NCI-H2196 (cell line): ENCODE measurements around the gene OSTN.
"Not testable (repeated sequence)": the region's sequence is repeated elsewhere in the genome, so short reads cannot be mapped to it uniquely, and the experiment has no call there.

Experiments
- DNase-seq: peaks from one replicate; lab custom pipeline; 2025; ENCODE audit not compliant: unreplicated experiment; lab: John Stamatoyannopoulos, UW

OSTN gene, protein sequence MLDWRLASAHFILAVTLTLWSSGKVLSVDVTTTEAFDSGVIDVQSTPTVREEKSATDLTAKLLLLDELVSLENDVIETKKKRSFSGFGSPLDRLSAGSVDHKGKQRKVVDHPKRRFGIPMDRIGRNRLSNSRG

GRCh38 chr3:191198932-191199331, at the start of gene OSTN:
Gene OSTN, plus strand, starts transcription at chr3:191199241. Its CDS starts 13,292 bp downstream, at chr3:191212533.
- no peak for DNase-seq

DNA sequence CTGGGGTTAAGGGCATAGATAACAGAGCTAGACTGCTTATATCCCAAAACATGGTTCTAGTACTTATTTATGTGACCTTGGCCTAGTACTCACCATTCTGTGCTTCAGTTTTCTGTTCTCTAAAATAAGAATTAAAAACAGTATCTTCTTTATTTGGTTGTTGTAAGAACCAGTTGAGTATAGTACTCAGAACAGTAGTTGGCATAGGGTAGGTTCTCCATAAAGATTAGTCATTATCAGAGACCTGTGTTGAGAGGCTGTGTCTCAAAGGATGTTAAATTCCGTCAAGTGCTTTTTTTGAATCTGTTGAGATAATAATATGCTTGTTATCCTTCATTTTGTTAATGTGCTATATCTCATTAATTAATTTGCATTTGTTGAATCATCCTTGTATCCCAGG, 47.4 kb upstream of the OSTN start:
- DNase-seq, result no peak

DNA sequence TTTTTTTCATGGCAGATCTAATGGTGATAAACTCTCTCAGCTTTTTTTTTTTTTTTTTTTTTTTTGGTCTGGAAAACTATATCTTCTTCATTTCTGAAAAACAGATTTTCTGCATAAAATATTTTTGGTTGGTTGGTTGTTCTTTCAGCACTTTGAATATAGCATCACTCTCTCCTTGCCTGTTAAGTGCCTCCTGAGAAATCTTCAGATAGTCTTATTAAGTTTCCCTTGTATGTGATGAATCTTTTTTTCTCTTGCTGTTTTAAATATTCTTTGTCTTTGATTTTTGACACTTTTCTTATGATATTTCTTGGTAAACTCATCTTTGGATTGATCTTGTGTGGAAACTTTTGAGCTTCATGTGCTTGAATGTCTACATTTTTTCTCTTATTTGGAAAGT, 44.2 kb upstream of the OSTN start:
- DNase-seq, result no peak

- no peak for DNase-seq
Observed at GRCh38 chr3:191158247-191158646, 40.8 kb upstream of the OSTN start.

GRCh38 chr3:191158815-191159214, 40.2 kb upstream of the OSTN start:
- no peak for DNase-seq

DNA sequence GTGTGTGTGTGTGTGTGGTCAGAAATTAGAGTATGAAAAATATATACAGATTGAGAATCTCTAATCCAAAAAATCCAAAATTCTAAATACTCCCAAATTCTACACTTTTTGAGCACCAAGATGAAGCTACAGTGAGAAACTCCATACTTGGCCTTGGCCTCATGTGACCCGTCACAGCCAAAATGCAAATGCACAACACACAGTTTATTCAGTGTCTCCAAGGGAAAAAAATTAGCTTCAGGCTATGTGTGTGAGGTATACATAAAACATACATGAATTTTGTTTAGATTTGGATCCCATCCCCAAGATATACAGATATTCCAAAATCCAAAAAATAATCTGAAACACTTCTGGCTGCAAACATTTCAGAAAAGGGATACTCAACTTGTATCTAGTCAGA, 33.2 kb upstream of the OSTN start:
- DNase-seq, result no peak

- no peak for DNase-seq
Observed at GRCh38 chr3:191166368-191166767, 32.7 kb upstream of the OSTN start.

- DNase-seq, result no peak
Observed at GRCh38 chr3:191169566-191169965, 29.5 kb upstream of the OSTN start.

- no peak for DNase-seq
Observed at GRCh38 chr3:191170097-191170496, 28.9 kb upstream of the OSTN start.

- no peak for DNase-seq
Observed at GRCh38 chr3:191175102-191175501, 23.9 kb upstream of the OSTN start.

DNA sequence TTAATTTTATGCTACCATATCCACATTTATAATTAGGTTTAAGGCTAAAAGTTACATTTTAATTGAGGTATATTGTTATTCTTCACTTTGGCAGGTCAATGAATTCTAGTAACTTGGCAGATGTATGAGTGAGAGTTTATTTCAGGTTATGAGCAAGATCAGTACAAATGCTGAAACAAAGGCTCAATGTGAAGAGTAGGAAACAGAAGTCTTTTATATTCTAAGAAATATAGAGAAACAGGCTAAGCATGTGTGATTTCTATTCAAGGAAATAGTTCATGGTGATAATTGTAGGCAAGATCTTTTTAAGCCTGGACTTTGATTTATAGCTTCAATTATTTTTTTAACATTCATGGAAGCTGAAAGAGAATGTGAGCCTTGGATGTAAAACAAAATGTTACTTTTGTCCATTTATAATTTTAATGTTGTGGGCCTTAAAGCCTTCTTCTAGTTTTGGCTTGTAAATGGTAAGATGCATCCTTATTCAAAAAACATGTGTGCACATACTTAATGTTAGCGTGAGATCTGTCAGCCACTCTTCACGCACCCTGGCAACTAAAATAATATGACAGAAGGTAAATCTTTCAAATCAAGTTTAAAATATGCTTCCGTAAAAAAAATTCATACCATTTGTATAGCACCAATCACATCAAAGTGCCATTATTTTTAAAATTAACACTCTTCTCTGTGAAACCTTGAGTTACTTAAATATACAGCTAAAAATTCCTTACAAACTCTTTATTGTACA, 22.8 kb upstream of the OSTN start:
- no peak for DNase-seq

DNA sequence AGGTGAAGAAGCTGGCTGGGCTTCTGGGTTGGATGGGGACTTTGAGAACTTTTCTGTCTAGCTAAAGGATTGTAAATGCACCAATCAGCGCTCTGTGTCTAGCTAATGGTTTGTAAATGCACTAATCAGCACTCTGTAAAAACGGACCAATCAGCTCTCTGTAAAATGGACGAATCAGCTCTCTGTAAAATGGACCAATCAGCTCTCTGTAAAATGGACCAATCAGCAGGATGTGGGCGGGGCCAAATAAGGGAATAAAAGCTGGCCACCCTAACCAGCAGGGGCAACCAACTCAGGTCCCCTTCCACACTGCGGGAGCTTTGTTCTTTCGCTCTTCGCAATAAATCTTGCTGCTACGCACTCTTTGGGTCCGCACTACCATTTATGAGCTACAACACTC, 13.7 kb upstream of the OSTN start:
- not testable (repeated sequence) for DNase-seq

GRCh38 chr3:191188246-191188645, 10.8 kb upstream of the OSTN start:
- not testable (repeated sequence) for DNase-seq

DNA sequence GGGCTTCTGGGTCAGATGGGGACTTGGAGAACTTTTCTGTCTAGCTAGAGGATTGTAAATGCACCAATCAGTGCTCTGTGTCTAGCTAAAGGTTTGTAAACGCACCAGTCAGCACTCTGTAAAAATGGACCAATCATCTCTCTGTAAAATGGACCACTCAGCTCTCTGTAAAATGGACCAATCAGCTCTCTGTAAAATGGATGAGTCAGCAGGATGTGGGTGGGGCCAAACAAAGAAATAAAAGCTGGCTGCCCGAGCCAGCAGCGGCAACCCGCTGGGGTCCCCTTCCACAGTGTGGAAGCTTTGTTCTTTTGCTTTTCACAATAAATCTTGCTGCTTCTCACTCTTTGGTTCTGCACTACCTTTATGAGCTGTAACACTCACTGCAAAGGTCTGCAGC, 6.8 kb upstream of the OSTN start:
- not testable (repeated sequence) for DNase-seq

- no peak for DNase-seq
Observed at GRCh38 chr3:191192941-191193340, 6.1 kb upstream of the OSTN start.

- no peak for DNase-seq
Observed at GRCh38 chr3:191197761-191198306, 1.2 kb upstream of the OSTN start.

DNA sequence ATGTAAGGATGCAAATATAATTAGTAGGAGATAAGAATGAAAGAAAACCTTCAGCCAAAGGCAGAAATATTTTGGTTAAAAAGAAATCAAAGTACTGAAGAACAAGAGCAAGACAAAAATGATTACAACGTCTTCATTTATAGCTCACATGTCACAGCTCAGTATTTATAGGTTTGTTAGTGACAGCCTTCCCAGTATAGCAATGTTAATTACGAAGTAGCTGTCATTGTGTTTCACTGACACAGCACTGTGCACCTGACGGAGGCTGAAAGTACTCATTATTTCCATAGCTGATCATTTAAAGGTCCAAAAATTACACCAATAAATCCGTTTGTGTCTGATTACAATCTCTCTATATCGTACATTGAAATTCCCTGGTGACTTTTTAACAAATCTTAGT, 561 bp upstream of the OSTN start:
- no peak for DNase-seq

- no peak for DNase-seq
Observed at GRCh38 chr3:191210032-191210431, 11.0 kb downstream of the OSTN start.

GRCh38 chr3:191216510-191216909, 17.5 kb downstream of the OSTN start:
- no peak for DNase-seq

DNA sequence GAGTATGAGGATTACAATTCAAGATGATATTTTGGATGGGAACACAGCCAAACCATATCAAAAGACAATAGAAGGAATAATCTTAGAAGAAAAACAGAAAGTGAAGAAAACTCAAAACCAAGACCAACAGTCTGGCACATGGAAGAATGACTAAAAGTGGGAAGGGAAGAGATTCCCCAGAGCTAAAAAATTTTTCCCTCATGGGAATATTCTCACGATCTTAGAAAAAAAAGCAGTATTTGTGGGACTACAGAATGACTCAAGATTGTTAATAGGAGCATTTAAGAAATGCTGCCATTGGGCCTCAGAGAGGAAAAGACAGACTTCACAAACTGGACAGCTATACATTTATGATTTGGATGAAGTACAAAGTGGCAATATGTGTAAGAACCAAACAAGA, 18.3 kb downstream of the OSTN start:
- DNase-seq, result no peak

GRCh38 chr3:191220908-191221307, 21.9 kb downstream of the OSTN start:
- no peak for DNase-seq

GRCh38 chr3:191221638-191222037, 22.6 kb downstream of the OSTN start:
- DNase-seq, result no peak

DNA sequence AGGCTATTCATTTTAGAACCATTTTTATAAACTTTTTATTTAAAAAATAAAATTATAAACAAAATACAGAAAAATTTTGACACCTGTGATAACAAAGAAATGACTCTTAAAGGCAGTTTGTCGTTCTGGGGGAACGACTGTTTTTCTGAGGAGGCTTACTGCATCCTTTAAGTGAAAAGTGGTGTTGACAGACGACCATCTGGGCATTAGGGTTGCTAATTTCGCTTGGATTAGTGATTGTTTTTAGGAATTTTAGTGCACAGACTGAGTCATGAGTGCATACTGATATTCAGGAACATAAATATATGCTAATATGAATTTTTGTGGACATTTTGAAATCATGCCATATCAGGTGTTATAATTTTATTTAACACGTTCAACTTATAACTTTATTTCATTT, 28.5 kb downstream of the OSTN start:
- no peak for DNase-seq
